ENCODE data around the gene SLC26A1.

SLC26A1 gene

GRCh38 chr4:998096-998691 is 5.0 kb upstream of the SLC26A1 start:
- no peak for DNase-seq (ENCODE audit: low read depth)

- DNase-seq (ENCODE audit: low read depth) = no peak
Observed at GRCh38 chr4:997375-998071, 4.3 kb upstream of the SLC26A1 start.

- no peak for DNase-seq (ENCODE audit: low read depth)
Observed at GRCh38 chr4:996997-997374, 3.8 kb upstream of the SLC26A1 start.

GRCh38 chr4:996030-996996 is 3.1 kb upstream of the SLC26A1 start:
- no peak for DNase-seq (ENCODE audit: low read depth)

GRCh38 chr4:995311-996026 is 2.3 kb upstream of the SLC26A1 start:
- no peak for DNase-seq (ENCODE audit: low read depth)

GRCh38 chr4:992297-993110 is 700 bp downstream of the SLC26A1 start:
- no peak for DNase-seq (ENCODE audit: low read depth)

GRCh38 chr4:991451-992296 is 1.5 kb downstream of the SLC26A1 start:
- DNase-seq (ENCODE audit: low read depth) = no peak

GRCh38 chr4:990746-991367 is 2.3 kb downstream of the SLC26A1 start:
- no peak for DNase-seq (ENCODE audit: low read depth)

GRCh38 chr4:989722-990471 is 3.3 kb downstream of the SLC26A1 start:
- DNase-seq (ENCODE audit: low read depth) = no peak

GRCh38 chr4:988726-989721 is 4.2 kb downstream of the SLC26A1 start:
- no peak for DNase-seq (ENCODE audit: low read depth)

GRCh38 chr4:987624-988513 is 5.3 kb downstream of the SLC26A1 start:
- no peak for DNase-seq (ENCODE audit: low read depth)

GRCh38 chr4:986879-987623 is 6.2 kb downstream of the SLC26A1 start, which contains the start of gene IDUA:
Gene IDUA (plus strand): TSS chr4:987044. CDS start chr4:987085, 41 bp downstream.
- DNase-seq (ENCODE audit: low read depth) = no peak

GRCh38 chr4:986428-986878 is 6.8 kb downstream of the SLC26A1 start:
- no peak for DNase-seq (ENCODE audit: low read depth)

GRCh38 chr4:985123-985830 is 7.9 kb downstream of the SLC26A1 start:
- no peak for DNase-seq (ENCODE audit: low read depth)

GRCh38 chr4:984336-985054 is 8.7 kb downstream of the SLC26A1 start:
- no peak for DNase-seq (ENCODE audit: low read depth)

Data from non-pigmented ciliary epithelial cell (primary cell).